GM19324 (cell line): ENCODE measurements around the gene RFK.

Source experiments
- ATAC-seq: cut with Tn5 transposase; IDR thresholded peaks from one replicate; pipeline ENCODE4 v1.9.1; 2021; ENCODE audit warnings: mild to moderate bottlenecking, moderate library complexity; ENCODE audit not compliant: unreplicated experiment, low FRiP score

Gene RFK

DNA sequence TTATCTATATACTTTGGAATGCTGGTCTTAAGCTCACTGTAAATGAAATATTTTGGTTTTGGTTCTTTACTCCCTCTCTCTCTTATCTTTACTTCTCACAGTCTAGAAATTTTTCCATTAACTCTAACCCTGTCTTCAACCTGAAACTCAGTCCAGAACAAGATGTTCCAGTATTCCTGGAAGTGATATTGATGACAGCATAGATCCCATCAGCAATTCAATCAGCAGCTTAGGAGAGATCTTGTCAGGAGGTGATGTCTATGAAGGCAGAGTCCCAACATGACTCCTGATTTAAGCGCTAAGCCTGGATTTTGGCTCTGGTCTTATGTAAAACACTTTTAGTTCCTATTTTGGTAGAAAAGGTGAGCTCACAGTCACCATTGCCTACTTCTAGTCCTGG is 52.6 kb downstream of the RFK start:
- no peak for ATAC-seq

DNA sequence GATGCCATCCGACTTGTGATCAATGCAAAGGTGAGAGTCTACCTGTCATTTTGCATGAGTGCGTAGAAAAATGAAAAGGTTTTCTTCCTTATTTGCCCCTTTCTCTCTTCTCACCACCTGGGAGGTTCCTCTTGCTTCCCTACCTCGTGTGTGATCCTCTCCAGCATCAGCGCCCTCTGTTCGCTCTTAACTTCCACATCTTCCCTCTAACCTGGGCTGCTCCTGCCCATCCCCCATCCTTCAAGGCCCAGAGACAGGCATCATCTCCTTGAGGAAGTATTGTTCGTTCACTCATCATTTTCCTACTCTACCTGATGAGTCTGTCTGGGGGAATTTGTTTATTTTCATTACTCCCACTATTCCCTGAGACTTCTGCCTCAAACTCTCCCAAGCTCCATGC is 55.8 kb downstream of the RFK start:
- ATAC-seq, result no peak

DNA sequence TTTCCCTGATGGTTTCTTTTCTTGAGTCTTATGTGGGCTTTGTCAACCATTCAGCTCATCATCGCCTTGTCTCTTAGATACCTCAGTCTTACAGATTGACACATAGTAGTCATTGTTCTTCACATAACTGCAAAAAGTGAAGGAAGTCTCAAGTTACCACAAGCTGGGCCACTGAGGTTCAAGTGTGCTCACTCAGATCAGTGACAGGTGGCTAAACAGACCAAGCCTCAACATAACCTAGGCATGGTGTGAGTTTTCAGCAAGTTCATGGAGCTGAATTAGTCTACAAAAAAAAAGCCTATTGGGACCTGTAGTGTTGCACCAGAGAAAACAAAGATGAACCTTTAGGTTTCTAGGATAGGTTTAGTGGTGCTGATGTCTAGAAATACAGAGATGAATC is 58.2 kb downstream of the RFK start:
- no peak for ATAC-seq
